GM18951 (cell line): Measurements from ENCODE around the gene EPHB1.

Experiments
- POLR2A ChIP-seq: IDR thresholded peaks from 4 replicates; pipeline ENCODE4 v1.6.1; 2011; ENCODE audit warnings: mild to moderate bottlenecking; ENCODE audit not compliant: insufficient read length, insufficient read depth; ENCODE audit errors: extremely low read depth
- in situ Hi-C: fragments of 300-500 bp; cut with MboI; formaldehyde crosslinking; loops from one replicate; pipeline ENCODE4 v1.12.0; 2022; ENCODE audit warnings: low sequenced_read_pairs, mixed read lengths, inconsistent platforms; ENCODE audit not compliant: unreplicated experiment

EPHB1 gene

DNA sequence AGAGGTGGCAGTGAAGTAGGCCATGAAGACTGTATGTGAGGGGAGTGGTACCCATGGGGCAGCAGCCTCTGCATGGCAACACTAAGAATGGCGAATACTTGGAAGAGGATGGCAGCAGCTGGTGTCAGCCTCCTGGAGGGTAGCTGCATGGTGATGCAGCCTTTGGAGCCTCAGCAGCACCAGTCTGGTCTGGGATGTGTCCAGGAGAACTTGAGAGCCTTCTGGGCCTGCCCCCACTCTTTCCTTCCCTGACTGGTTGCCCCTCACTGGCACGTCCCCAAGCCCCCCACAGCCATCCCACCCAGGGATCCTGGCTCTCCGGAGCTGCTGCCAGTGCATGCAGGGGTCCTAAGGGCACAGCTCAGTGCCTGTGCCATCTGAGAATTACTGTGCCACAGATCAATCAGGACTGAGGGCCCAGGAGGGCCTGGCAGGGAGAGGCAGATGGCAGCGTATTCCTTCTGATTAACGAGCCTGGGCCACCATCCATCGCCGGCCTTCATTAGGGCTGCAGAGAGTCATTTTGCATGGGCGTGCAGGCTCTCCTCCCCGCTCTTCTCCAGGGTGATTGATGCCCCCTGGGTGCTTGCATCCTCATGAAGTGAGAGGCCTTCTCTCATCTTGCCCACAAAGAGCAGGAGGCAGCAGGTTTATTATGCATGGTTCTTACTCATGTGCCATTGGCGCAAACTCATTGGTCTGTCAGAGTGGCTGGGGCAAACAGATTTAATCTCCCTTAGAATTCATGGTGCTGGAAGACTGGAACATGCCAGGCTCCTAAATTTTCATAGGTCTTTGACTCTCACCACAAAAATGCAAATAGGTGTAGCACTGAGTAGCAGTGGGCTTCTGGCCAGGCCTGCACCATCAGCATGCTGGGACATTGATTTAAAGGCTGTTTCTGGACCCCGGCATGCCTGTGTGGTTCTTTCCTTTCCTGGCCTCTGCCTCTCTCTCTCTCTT is 116.8 kb downstream of the EPHB1 start:
- in situ Hi-C loops: no loop called here
- TF ChIP-seq POLR2A: no peak

DNA sequence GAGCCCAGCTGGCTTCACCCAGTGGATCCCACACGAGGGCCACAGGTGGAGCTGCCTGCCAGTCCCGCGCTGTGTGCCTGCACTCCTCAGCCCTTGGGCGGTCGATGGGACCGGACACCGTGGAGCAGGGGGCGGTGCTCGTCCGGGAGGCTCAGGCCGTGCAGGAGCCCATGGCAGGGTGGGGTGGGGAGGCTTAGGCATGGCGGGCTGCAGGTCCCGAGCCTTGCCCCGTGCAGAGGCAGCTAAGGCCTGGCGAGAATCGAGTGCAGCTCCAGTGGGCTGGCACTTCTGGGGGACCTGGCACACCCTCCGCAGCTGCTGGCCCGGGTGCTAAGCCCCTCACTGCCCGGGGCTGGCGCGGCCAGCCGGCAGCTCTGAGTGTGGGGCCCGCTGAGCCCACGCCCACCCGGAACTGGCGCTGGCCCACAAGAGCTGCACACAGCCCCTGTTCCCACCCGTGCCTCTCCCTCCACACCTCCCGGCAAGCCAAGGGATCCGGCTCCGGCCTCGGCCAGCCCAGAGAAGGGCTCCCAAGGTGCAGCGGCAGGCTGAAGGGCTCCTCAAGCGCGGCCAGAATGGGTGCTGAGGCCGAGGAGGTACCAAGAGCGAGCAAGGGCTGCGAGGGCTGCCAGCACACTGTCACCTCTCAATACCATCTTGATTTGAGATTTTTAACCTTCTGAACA is 121.4 kb downstream of the EPHB1 start:
- no peak for TF ChIP-seq POLR2A

GRCh38 chr3:134917631-134918030 is 122.6 kb downstream of the EPHB1 start:
- in situ Hi-C loops: no loop called here
- no peak for TF ChIP-seq POLR2A

More for the DNA sequence above, 121.4 kb downstream of the EPHB1 start:
- in situ Hi-C loops: no loop called here

- in situ Hi-C loops: no loop called here
- TF ChIP-seq POLR2A: no peak
Measured at GRCh38 chr3:134918441-134918840, 123.4 kb downstream of the EPHB1 start.

DNA sequence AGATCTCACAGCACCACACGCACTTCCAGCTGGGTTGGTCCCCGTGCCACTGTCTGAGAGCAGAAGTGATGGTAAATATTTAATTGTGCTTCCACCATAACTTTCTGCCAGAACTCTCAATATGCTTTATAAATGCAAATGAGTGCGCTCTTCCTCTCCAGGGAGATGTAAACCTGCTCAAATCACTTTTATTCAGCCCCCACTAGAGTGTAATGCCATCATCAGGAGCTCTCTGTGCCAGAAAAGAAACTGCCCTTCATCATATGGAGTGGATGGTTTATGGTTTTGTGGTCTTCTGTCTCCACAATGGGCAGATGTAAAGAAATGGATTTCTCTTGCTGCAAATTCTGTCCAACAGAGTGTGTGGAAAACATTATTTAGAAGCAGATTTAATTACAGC is 127.0 kb downstream of the EPHB1 start:
- in situ Hi-C loops: no loop called here
- no peak for TF ChIP-seq POLR2A

GRCh38 chr3:134922866-134923265 is 127.8 kb downstream of the EPHB1 start:
- no peak for TF ChIP-seq POLR2A

GRCh38 chr3:134923286-134923685 is 128.2 kb downstream of the EPHB1 start:
- no peak for TF ChIP-seq POLR2A
- in situ Hi-C loops: no loop called here

More at GRCh38 chr3:134922866-134923265, 127.8 kb downstream of the EPHB1 start:
- in situ Hi-C loops: no loop called here

GRCh38 chr3:134927599-134927998 is 132.5 kb downstream of the EPHB1 start:
- in situ Hi-C loops: no loop called here
- no peak for TF ChIP-seq POLR2A

DNA sequence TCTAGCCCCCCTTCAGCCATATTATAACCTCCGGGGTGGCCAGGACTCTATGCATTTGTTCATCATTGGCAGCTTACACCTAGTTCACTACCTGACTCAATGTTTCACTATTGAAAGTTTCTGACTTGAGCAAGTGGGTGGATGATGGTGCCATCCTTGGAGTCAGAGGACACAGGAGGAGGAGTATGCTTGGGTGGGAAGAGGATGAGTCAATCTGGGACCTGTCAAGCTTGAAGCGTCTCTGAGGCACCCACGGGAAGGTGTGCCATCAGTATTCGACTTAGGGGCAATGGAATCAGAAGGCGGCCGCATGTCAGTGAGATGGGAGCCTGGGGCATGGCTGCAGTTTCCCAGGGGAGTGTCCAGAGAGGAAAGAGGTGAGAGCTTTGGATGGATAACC is 133.3 kb downstream of the EPHB1 start:
- no peak for TF ChIP-seq POLR2A
- in situ Hi-C loops: no loop called here

DNA sequence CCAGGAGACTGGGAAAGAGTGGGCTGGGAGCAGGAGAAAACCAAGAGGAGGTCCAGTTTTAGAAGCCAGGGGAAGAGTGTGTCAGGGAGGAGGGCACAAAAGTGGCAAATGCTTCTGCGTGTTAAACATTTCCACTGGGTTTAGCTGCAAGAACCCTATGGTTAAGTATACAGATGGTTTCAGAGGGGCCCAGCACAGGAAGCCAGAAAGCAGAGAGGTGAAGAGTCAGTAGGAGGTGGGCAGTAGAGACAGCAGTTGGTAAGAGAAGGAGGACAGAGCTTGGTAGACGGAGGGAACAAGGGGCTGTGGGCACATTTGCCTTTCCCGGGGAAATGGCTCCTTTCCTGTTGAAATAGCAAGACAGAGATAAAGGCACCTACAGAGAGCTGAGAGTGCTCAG is 133.8 kb downstream of the EPHB1 start:
- in situ Hi-C loops: no loop called here
- TF ChIP-seq POLR2A: no peak

DNA sequence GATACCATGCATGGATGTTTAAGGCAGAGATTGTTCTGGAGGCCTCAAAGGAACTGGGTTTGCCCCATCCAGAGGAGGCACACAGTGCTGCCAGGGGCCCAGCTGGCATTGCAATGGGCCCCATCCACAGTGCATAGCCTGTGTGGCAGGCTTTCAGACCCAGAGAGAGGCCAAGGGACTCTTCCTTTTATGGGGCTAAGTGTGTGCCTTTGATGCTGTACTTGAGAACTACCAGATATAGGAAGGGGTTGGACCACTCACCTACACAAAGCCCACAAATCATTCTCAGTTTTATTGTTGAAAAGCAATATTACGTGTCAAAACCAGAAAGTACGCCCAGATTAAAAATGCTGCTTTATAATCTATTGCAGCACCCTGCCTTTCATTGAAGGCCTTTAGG is 134.9 kb downstream of the EPHB1 start:
- in situ Hi-C loops: no loop called here

GRCh38 chr3:134931045-134931785 is 136.2 kb downstream of the EPHB1 start:
- in situ Hi-C loops: no loop called here
- TF ChIP-seq POLR2A: no peak

More for the DNA sequence above, 134.9 kb downstream of the EPHB1 start:
- no peak for TF ChIP-seq POLR2A

- no peak for TF ChIP-seq POLR2A
- in situ Hi-C loops: no loop called here
Measured at GRCh38 chr3:134932035-134932434, 137.0 kb downstream of the EPHB1 start.
